HL-60 (cell line): ENCODE results near the gene SPON1.

Experiments
- GABPA ChIP-seq: IDR thresholded peaks from 2 replicates; pipeline ENCODE4 v1.6.1; 2012; ENCODE audit warnings: low read depth
- POLR2AphosphoS5 ChIP-seq: IDR thresholded peaks from 2 replicates; pipeline ENCODE4 v1.6.1; 2012; ENCODE audit warnings: low read depth
- SPI1 ChIP-seq: IDR thresholded peaks from 2 replicates; pipeline ENCODE4 v1.6.1; 2012; ENCODE audit warnings: low read depth, mild to moderate bottlenecking, borderline replicate concordance
- TF ChIP-seq, protein P1 (sequence below): IDR thresholded peaks from one replicate; pipeline ENCODE4 v1.5.1; 2011; ENCODE audit warnings: low read length, control low read depth, inconsistent platforms; ENCODE audit not compliant: insufficient read depth
- TF ChIP-seq, protein P2 (sequence below): IDR thresholded peaks from 2 replicates; pipeline ENCODE4 v1.6.1; 2012; ENCODE audit warnings: low read depth; ENCODE audit not compliant: insufficient replicate concordance

DNA sequence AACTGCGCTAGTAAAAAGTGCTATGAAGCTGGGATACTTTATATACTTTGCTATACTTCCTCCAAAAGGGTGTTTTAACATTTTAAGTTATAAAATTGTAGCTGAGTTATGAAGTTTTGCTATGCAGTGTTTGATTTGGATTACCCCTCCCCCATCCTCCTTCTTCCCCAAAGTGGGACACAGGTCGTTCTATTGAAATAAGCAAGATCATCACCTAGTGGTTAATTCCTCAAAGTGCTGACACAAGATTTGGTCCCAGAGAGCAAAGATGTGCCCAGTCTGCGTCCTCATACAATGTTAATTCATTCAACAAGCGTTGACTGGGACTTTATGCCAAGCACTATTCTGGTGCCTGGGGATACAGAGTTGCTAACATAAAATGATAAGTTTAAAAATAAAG lies 78.5 kb downstream of the SPON1 start:
- TF ChIP-seq, protein P1, sequence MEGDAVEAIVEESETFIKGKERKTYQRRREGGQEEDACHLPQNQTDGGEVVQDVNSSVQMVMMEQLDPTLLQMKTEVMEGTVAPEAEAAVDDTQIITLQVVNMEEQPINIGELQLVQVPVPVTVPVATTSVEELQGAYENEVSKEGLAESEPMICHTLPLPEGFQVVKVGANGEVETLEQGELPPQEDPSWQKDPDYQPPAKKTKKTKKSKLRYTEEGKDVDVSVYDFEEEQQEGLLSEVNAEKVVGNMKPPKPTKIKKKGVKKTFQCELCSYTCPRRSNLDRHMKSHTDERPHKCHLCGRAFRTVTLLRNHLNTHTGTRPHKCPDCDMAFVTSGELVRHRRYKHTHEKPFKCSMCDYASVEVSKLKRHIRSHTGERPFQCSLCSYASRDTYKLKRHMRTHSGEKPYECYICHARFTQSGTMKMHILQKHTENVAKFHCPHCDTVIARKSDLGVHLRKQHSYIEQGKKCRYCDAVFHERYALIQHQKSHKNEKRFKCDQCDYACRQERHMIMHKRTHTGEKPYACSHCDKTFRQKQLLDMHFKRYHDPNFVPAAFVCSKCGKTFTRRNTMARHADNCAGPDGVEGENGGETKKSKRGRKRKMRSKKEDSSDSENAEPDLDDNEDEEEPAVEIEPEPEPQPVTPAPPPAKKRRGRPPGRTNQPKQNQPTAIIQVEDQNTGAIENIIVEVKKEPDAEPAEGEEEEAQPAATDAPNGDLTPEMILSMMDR: no peak
- TF ChIP-seq, protein P2, sequence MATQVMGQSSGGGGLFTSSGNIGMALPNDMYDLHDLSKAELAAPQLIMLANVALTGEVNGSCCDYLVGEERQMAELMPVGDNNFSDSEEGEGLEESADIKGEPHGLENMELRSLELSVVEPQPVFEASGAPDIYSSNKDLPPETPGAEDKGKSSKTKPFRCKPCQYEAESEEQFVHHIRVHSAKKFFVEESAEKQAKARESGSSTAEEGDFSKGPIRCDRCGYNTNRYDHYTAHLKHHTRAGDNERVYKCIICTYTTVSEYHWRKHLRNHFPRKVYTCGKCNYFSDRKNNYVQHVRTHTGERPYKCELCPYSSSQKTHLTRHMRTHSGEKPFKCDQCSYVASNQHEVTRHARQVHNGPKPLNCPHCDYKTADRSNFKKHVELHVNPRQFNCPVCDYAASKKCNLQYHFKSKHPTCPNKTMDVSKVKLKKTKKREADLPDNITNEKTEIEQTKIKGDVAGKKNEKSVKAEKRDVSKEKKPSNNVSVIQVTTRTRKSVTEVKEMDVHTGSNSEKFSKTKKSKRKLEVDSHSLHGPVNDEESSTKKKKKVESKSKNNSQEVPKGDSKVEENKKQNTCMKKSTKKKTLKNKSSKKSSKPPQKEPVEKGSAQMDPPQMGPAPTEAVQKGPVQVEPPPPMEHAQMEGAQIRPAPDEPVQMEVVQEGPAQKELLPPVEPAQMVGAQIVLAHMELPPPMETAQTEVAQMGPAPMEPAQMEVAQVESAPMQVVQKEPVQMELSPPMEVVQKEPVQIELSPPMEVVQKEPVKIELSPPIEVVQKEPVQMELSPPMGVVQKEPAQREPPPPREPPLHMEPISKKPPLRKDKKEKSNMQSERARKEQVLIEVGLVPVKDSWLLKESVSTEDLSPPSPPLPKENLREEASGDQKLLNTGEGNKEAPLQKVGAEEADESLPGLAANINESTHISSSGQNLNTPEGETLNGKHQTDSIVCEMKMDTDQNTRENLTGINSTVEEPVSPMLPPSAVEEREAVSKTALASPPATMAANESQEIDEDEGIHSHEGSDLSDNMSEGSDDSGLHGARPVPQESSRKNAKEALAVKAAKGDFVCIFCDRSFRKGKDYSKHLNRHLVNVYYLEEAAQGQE: no peak
- TF ChIP-seq POLR2AphosphoS5 (no peak), GABPA (no peak), SPI1 (no peak)
